Hepatocyte (in vitro differentiated cells): ENCODE data around the gene EPRS1. TPM values are rescaled to one million over a fixed set of nuclear protein-coding genes. Genes with fewer than 3 reads are reported as not detected.

Source experiments
- DNase-seq: peaks from one replicate; pipeline ENCODE4 v3.0.0-alpha.2; 2016; ENCODE audit warnings: low spot score
- H2AFZ ChIP-seq: fragments of 200-600 bp; sonication (generic); 2 replicates; pipeline ENCODE4 v1.6.0; 2016; ENCODE audit warnings: antibody characterized with exemption, mild to moderate bottlenecking
- H3K27ac ChIP-seq: fragments of 200-600 bp; sonication (generic); 2 replicates; pipeline ENCODE4 v1.5.1; 2016; ENCODE audit warnings: mild to moderate bottlenecking
- H3K27me3 ChIP-seq: fragments of 200-600 bp; sonication (generic); 2 replicates; pipeline ENCODE4 v1.6.1; 2016
- H3K36me3 ChIP-seq: fragments of 200-600 bp; sonication (generic); replicated peaks from 2 replicates; pipeline ENCODE4 v1.5.1; 2016; ENCODE audit warnings: low read depth; ENCODE audit not compliant: insufficient read depth
- H3K4me1 ChIP-seq: fragments of 200-600 bp; sonication (generic); 2 replicates; pipeline ENCODE4 v1.5.1; 2016; ENCODE audit warnings: mild to moderate bottlenecking, moderate library complexity; ENCODE audit not compliant: insufficient read depth
- H3K4me2 ChIP-seq: fragments of 200-600 bp; sonication (generic); 2 replicates; pipeline ENCODE4 v1.6.0; 2016
- H3K4me3 ChIP-seq: fragments of 200-600 bp; sonication (generic); 2 replicates; pipeline ENCODE4 v1.5.1; 2016; ENCODE audit warnings: mild to moderate bottlenecking
- H3K79me2 ChIP-seq: fragments of 200-600 bp; sonication (generic); 2 replicates; pipeline ENCODE4 v1.6.0; 2017; ENCODE audit warnings: mild to moderate bottlenecking
- H3K9me2 ChIP-seq: fragments of 200-600 bp; sonication (generic); replicated peaks from 2 replicates; pipeline ENCODE4 v1.6.0; 2017; ENCODE audit warnings: mild to moderate bottlenecking; ENCODE audit not compliant: insufficient read depth
- H3K9me3 ChIP-seq: fragments of 200-600 bp; sonication (generic); 2 replicates; pipeline ENCODE4 v1.5.1; 2016; ENCODE audit warnings: low read depth, mild to moderate bottlenecking
- H4K20me1 ChIP-seq: fragments of 200-600 bp; sonication (generic); 2 replicates; pipeline ENCODE4 v1.6.0; 2016; ENCODE audit warnings: mild to moderate bottlenecking; ENCODE audit not compliant: insufficient read depth, poor library complexity, severe bottlenecking
- EZH2 ChIP-seq: fragments of 200-600 bp; sonication (generic); IDR thresholded peaks from 2 replicates; pipeline ENCODE4 v1.6.1; 2016; ENCODE audit warnings: antibody characterized with exemption, mild to moderate bottlenecking, borderline replicate concordance
- EZH2phosphoT487 ChIP-seq: fragments of 200-600 bp; sonication (generic); IDR thresholded peaks from one replicate; pipeline ENCODE4 v1.6.1; 2018; ENCODE audit warnings: antibody characterized with exemption, mild to moderate bottlenecking, low read depth, moderate library complexity; ENCODE audit not compliant: unreplicated experiment, severe bottlenecking
- WGBS: methylation state at CpG from one replicate; pipeline ENCODE4 v1.1.6; 2016; ENCODE audit warnings: low lambda C conversion rate; ENCODE audit errors: missing lambda C conversion rate; 5-methylcytosine and 5-hydroxymethylcytosine counted together
- polyA plus RNA-seq: library from polyadenylated mRNA; unstranded; fragments of >200 nt; fragmentation: Nextera tagmentation; extraction: Ambion mirVana; gene quantifications from 2 replicates; pipeline ENCODE4 v1.2.1, GENCODE V29; 2016
- total RNA-seq: library from RNA; depleted of rRNA; stranded (reverse); fragments of >200 nt; gene quantifications from 2 replicates; pipeline ENCODE4 v1.2.3, GENCODE V29; 2014
- TF ChIP-seq, protein P1 (sequence below): fragments of 200-600 bp; sonication (generic); IDR thresholded peaks from 2 replicates; pipeline ENCODE4 v1.5.1; 2016; ENCODE audit warnings: antibody characterized with exemption, mild to moderate bottlenecking; ENCODE audit not compliant: poor library complexity

EPRS1 gene
- total and polyA plus RNA-seq, 2 experiments from 2014 or later: 49.7 to 66.3 TPM

- Histone ChIP-seq H3K36me3 (no peaks in the 10 kb centered on the region), H2AFZ (no peak overlapping the region), H4K20me1 (peaks cover 5% of the 10 kb centered on the region), H3K79me2 (peaks cover 17% of the 10 kb centered on the region), H3K9me2 (no peaks in the 10 kb centered on the region), H3K4me1 (no peaks in the 10 kb centered on the region), H3K4me2 (no peak overlapping the region), H3K4me3 (no peak overlapping the region), H3K27ac (no peak overlapping the region), H3K9me3 (no peaks in the 10 kb centered on the region), H3K27me3 (no peaks in the 10 kb centered on the region)
- 91% methylated on average over 2 of the region's 2 CpGs for WGBS
- no peak for DNase-seq
- TF ChIP-seq EZH2phosphoT487: no peak
- no peak for TF ChIP-seq EZH2
- TF ChIP-seq, protein P1, sequence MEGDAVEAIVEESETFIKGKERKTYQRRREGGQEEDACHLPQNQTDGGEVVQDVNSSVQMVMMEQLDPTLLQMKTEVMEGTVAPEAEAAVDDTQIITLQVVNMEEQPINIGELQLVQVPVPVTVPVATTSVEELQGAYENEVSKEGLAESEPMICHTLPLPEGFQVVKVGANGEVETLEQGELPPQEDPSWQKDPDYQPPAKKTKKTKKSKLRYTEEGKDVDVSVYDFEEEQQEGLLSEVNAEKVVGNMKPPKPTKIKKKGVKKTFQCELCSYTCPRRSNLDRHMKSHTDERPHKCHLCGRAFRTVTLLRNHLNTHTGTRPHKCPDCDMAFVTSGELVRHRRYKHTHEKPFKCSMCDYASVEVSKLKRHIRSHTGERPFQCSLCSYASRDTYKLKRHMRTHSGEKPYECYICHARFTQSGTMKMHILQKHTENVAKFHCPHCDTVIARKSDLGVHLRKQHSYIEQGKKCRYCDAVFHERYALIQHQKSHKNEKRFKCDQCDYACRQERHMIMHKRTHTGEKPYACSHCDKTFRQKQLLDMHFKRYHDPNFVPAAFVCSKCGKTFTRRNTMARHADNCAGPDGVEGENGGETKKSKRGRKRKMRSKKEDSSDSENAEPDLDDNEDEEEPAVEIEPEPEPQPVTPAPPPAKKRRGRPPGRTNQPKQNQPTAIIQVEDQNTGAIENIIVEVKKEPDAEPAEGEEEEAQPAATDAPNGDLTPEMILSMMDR: no peak
These were observed 15.0 kb downstream of the EPRS1 start for GRCh38 chr1:220031287-220031686.

DNA sequence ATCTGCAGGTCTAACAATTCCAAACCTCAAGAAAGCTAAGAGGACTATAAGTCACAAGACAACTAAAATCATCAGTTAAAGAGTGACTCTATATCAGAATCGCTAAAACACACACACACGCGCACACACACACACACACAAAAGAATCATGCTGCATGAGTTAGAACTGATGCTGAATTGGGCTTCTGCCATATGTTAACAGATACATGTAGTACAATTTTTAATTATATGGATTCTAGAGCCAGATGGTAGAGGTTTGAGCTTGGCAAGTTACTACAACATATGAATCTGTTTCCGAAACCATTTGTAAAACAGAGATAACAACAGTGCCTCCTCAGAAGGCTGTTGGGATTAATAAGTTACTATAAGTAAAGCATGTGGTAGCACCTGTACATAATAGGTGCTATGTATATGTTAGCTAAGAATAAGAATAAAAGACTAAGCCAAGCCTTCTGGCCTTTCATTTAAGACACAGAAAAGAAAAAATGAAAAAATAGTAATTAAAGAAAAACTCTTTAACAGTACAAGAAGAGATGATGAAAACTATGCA, 17.9 kb downstream of the EPRS1 start:
- no peaks in the 10 kb centered on the region for H4K20me1 ChIP-seq
- no peaks in the 10 kb centered on the region for H3K79me2 ChIP-seq
- H3K9me3 ChIP-seq: no peaks in the 10 kb centered on the region
- H3K9me2 ChIP-seq: no peaks in the 10 kb centered on the region
- no peak overlapping the region for H3K4me3 ChIP-seq
- H3K4me2 ChIP-seq: no peak overlapping the region
- DNase-seq: no peak
- no peak overlapping the region for H3K27ac ChIP-seq
- no peaks in the 10 kb centered on the region for H3K36me3 ChIP-seq
- TF ChIP-seq, protein P1: no peak
- no peak for TF ChIP-seq EZH2phosphoT487
- no peak for TF ChIP-seq EZH2
- H3K4me1 ChIP-seq: no peaks in the 10 kb centered on the region
- H2AFZ ChIP-seq: no peak overlapping the region
- no peaks in the 10 kb centered on the region for H3K27me3 ChIP-seq
- WGBS: 87% methylated on average over 4 of the region's 4 CpGs

DNA sequence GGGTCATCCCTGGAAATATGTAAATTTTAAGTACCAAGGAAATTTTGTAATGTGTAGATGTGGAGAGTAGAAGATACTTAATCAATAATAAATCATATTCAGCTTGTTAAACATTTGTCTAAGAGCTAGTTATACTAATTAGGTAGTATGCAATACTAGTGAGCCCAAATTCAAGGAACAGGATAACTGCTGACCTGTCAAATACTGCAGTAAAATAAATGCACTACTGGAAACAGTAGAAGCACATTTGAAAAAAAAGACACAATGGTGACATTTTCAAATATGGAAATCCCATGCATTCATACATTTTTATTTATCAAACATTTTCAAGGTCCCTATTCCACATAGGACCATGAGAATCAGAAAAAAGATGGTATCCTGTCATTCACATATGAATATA, 27.2 kb downstream of the EPRS1 start:
- Histone ChIP-seq H3K27me3 (no peaks in the 10 kb centered on the region), H3K4me2 (no peak overlapping the region), H3K9me2 (no peaks in the 10 kb centered on the region), H3K4me3 (no peak overlapping the region), H3K79me2 (no peaks in the 10 kb centered on the region), H4K20me1 (no peaks in the 10 kb centered on the region), H3K27ac (no peak overlapping the region), H3K36me3 (no peaks in the 10 kb centered on the region), H3K4me1 (no peaks in the 10 kb centered on the region), H2AFZ (no peak overlapping the region), H3K9me3 (no peaks in the 10 kb centered on the region)
- TF ChIP-seq, protein P1: no peak
- TF ChIP-seq EZH2 (no peak), EZH2phosphoT487 (no peak)
- DNase-seq: no peak

DNA sequence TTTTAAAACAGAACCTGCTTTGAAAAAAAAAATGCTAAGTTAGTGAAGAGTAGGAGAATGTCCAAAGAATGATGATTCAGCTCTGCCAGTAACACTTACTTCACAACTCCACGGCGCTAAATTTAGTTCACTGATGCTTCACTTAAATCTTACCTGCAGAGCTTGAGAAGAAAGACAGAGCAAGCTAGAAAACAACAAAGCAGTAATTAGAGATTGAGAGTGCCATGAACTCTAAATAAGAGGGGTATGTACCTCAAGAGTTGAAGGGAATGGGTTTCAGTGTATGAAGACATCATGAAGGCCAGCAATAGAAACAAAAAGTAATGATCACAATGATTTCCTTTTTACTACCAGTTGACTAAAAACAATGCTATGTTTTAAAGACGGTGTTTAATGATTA, 32.8 kb downstream of the EPRS1 start:
- H3K27ac ChIP-seq: no peak overlapping the region
- H3K9me3 ChIP-seq: no peaks in the 10 kb centered on the region
- DNase-seq: no peak
- 83% methylated on average over 3 of the region's 3 CpGs for WGBS
- no peaks in the 10 kb centered on the region for H4K20me1 ChIP-seq
- no peaks in the 10 kb centered on the region for H3K79me2 ChIP-seq
- H2AFZ ChIP-seq: no peak overlapping the region
- no peaks in the 10 kb centered on the region for H3K9me2 ChIP-seq
- TF ChIP-seq, protein P1: no peak
- no peak for TF ChIP-seq EZH2
- H3K36me3 ChIP-seq: no peaks in the 10 kb centered on the region
- H3K4me3 ChIP-seq: no peak overlapping the region
- H3K27me3 ChIP-seq: no peaks in the 10 kb centered on the region
- H3K4me1 ChIP-seq: no peaks in the 10 kb centered on the region
- H3K4me2 ChIP-seq: no peak overlapping the region
